Stimulated activated CD8-positive, alpha-beta memory T cell treated with anti-CD3 and anti-CD28 coated beads, Interleukin-12 subunit alpha, Interleukin-12 subunit beta, amount 100 ng/mL, for 1 hour (primary cell): ENCODE results near the gene WNT9A.

ENCODE experiments used
- DNase-seq: peaks from one replicate; pipeline ENCODE4 v3.0.0-alpha.2; 2020; ENCODE audit warnings: low read depth

The WNT9A gene

GRCh38 chr1:227924168-227924832 lies 23.4 kb downstream of the WNT9A start:
- no peak for DNase-seq

DNA sequence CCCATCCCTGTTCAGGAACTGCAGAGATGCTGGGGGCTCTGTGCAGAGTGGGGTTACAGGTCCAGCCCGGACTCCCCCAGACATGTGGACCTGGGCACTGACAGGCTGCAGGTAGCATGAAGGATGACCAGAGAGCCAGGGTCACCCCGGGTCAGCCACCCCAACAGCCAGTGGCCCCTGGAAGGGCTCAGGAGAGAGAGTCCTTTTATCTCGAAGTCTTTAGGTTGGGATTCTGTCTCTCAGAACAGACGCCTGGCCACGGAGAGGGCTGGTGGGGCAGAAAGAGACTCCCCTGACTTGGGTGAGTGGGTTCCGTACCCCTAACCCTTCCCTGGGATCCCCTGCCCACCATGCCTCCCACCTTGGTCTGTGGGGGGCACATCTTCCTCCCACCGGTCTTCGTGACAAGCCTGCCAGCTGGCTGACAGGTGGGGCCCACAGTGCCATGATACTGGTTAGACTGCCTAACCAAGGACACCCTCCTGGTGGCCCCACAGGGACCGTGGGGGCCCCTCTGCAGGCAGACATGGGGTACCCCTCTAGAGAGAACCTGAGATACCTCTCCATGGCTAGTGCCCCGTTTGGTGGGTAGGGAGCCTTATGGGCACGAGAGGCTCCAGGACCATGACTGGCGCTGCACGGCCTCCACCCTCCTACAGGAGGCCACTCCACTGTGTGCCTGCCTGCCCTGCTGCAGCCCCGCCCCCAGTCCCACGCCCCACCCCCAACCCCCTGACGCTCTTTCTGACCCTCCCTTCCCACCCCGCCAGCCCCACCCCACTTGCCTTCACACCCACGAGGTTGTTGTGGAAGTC lies 24.2 kb downstream of the WNT9A start:
- no peak for DNase-seq

GRCh38 chr1:227922501-227923352 lies 25.0 kb downstream of the WNT9A start:
- no peak for DNase-seq

DNA sequence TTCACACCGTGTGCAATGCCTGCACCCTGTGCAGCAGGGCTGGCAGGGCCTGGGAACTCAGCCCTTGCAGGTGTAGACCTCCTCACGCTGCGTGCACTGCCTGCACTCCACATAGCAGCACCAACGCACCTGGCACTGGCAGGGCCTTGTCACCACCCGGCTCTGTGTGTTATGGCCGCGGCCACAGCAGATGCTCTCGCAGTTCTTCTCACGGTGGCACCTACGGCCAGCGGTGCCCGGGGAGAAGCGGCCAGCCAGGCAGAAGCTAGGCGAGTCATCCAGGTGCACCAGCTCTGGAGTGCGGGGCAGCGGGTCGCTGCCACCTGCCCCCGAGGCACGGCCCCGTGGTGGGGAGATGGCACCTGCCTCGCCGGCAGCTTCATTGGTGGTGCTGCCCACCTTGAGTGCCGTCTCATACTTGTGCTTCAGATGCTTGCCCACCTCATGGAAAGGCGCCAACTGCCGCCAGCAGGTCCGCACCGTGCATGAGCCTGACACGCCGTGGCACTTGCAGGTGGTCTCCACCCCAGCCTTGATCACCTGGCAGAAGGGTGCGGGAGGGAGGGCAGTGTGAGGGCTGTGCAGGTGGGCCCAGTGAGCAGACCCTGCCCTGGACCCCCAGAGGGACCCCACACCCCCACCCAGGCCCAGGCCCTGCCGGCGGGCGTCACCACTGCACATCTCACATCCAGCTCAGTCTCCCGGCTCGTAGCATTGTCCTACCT lies 26.1 kb downstream of the WNT9A start:
- DNase-seq, result no peak

DNA sequence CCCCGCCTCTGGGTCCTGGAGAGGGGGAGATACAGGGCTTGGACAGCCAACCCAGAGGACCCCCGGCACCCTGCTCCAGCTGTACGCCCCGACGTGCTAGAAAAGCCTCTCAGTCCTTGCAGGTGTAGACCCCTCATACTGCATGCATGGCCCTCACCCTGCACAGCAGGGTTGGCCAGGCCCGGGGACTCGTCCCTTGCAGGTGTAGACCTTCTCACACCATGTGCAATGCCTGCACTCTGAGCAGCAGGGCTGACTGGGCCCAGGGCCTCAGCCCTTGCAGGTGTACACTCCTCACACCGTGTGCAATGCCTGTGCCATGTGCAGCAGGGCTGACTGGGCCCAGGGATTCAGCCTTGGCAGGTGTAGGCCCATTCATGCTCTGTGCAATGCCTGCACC lies 26.8 kb downstream of the WNT9A start:
- no peak for DNase-seq

DNA sequence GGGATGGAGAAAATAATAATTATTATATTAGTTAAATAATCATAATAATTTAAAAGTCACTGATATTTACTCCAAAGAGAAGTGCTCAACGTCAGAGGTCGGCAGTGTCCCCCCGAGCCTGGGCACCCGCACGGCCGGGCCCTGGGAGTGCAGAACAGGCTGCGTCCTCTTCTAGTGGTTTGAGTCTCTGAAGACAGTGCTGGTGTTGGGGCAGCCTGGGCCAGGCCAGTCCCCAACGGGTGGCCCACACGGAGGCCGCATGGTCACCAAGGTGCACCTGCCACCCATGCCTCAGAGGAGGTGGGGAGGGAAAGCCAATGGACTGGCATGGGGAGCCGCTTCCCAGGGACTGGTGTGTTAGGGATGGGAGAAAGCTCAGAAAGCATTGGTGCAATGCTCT lies 27.3 kb downstream of the WNT9A start:
- no peak for DNase-seq

- no peak for DNase-seq
These were observed 27.8 kb downstream of the WNT9A start for GRCh38 chr1:227919906-227920305.

DNA sequence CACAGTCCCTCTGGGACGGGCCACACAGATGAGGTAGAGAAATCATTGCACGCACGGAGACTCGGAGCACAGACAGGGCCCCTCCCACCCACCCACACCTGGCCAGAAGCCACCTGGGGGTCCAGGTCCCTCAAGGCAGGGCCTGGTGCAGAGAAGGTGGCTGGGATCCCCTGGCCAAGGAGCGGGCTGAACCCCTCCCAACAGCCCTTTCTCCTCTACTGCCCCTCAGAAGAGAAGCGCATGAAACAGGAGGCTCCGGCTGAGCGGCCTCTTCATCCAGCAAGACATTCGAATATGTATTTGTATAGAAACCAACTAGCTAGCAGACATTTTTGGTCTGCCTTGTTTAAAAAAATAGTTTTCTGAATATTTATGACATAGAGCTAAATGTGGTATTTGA lies 29.0 kb downstream of the WNT9A start:
- DNase-seq, result no peak

- DNase-seq, result no peak
These were observed 29.5 kb downstream of the WNT9A start for GRCh38 chr1:227918083-227918700.

DNA sequence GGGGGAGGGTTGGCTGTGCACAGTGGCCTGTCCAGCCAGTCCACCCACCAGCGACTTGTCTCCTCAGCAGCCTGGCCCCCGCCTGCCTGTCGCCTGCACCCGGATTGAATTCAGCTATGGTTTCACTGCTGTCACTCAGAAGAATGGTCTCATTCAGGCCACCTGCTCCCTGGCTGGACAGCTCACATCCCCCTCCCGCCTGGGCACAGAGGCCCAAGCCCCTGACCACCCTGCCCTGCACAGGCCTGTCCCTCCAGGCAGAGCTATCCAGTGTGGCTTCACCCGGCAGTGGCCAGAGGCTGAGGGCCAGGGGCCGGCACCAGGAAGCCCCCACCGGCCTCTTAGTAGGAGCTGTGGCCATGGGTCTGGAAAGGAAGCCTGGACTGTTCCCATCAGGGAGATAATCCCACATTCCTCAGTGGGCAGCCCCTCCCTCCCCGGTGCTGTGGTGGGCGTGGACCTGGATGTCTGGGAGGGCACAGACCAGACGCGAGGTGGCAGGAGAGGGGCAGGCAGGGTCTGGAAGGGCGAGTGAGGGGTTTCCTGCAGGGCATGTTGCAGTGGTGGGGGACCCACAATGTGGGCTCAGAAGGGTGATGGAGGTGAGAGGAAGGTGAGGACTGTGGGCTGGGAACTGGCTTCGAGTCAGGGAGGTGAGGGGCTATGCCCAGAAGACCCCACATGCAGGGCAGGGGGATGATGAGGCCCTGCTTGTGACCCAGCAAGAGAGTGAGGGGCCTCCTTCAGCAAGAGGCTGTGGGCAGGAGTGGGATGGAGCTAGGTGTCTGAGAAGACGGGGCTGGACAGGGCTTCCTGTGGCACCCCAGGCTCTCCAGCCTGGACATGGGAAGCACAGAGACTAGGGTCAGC lies 30.4 kb downstream of the WNT9A start:
- no peak for DNase-seq

DNA sequence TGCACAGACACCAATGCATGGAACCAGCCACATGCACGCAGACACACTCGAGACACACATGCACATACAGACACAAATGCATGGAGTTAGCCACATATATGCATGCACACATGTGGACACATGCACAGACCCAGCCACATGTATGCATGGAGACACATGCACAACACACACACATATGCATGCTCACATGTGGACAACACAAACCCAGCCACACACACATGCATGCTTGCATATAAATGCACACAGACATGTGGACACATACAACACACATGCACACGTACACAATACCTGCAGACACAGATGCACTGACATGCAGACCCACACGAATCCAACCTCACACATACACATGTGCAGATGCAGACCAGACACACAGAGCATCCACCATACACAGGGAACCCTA lies 31.1 kb downstream of the WNT9A start:
- no peak for DNase-seq

- DNase-seq, result no peak
These were observed 31.9 kb downstream of the WNT9A start for GRCh38 chr1:227915564-227916553.

DNA sequence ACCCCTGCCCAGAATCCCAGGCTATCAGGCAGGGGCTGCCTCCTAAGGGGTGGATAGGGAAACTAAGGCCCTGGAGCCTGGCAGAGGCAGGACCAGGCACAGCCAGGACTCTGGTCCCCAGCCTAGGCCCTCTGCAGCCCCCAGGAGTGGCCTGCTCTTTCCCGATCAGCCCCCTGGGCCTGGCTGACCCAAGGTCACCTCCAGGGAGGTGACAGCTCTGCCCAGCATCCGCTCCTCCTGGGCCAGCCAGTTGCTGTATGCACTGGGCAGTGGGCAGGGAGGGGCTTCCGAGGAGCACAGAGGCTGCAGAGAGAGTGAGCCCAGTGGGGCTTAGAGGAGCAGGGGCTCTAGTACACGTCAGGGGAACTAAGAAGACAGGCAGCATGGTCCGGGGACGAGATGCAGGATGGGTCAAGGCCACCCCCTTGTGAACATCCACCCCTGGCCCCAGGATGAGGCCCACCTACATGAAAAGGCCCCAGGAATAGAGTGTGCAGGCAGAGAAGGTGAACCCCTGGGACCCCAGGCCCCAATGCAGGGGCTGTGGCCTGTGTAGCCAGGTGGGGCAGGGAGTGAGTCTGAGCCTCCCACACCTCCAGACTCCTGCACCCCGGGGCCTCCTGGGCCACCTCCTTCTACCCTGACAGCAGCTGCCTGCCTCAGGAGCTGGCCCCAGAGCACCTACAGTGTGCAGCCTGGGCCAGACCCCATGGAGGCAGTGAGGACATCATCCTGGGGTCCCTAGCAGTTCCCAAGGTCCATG lies 32.8 kb downstream of the WNT9A start:
- DNase-seq, result no peak

DNA sequence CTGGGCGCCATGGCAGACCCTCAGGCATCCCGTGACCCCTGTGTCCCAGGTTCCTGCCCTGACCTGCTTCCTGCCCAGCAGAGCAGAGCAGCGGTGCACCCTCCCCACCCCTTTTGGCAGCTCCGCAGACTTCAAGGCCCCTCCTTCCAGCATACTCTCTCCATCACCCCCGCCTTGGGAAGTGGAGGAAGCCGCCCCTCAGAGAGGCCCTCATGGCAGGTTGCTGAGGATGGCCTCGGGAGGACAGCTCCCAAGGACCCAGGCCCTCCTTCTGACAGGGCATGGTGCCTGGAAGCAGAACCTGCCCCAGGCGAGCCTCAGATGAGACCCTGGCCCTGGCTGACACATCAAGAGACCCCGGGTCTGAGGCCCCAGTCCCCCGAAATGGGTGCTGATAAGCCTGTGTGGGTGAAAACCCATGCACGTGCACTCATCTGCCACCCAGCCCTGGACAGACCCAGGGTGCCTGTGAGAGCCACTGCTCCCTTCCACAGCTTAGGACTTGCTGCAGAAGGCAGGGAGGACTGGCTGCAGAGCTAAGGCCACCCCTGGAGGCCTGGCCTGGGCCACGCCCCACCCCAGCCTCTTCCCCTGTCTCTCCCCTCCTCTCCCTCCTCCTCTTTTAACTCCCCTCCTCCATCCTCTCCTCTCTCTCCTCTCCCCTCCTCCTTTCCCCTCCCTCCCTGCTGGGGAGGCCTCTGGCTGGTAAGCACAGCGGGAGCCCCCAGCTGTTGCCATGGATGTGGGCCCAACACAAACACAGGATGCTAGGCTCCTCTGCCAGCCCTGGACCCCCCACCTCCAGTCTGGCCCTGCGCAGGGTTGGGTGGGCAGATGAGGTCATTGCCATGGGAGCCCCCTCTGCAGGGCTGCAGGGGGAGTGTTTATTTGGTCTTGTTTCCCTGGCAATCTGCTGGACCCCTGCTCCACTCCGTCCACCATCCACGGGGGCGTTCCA lies 33.7 kb downstream of the WNT9A start:
- DNase-seq, result no peak

DNA sequence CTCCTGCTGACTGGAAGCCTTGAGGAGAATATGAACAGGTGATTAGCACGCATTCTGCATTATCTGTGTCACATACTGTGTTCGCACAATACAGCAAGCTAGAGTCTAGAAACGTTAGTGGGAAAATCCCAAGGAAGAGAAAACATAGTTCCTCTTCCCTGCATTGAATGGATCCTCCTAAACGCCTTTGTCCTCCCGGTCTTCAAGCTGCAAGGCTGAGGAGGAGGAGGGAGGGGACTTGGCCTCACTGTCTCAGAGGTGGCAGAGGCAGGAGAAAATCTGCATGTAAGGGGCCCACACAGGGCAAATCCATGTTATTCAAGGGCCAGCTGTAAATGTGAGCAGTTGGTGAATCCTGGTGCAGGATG lies 34.4 kb downstream of the WNT9A start:
- DNase-seq, result no peak

- no peak for DNase-seq
These were observed 34.9 kb downstream of the WNT9A start for GRCh38 chr1:227912866-227913265.

- DNase-seq, result no peak
These were observed 36.4 kb downstream of the WNT9A start for GRCh38 chr1:227911376-227911775.
